ENCODE data around the gene PLCL2. TPM values are rescaled to one million over a fixed set of nuclear protein-coding genes. Genes with fewer than 3 reads are reported as not detected.

PLCL2 gene
- total RNA-seq, 1 donor from 2014 or later: 0.85 TPM

DNA sequence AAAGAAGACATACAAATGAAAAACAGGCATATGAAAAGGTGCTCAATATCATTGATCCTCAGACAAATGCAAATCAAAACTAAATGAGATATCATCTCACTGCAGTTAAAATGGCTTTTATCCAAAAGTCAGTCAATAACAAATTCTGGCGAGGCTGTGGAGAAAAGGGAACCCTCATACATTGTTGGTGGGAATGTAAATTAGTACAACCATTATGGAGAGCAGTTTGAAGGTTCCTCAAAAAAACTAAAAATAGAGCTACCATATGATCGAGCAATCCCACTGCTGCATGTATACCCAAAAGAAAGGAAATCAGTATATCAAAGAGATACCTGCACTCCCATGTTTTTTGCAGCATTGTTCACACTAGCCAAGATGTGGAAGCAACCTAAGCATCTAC is 165.8 kb downstream of the PLCL2 start:
- Mint-ChIP-seq H3K27ac (ENCODE audit: unreplicated experiment) (no peak overlapping the region), H3K4me3 (ENCODE audit: unreplicated experiment) (no peak overlapping the region), H3K9me3 (ENCODE audit: low read depth) (peaks cover 30% of the 10 kb centered on the region), H3K27me3 (ENCODE audit: low read depth) (no peaks in the 10 kb centered on the region), H3K36me3 (ENCODE audit: low read depth) (no peaks in the 10 kb centered on the region), H3K4me1 (ENCODE audit: low read depth) (peaks cover 8% of the 10 kb centered on the region)
- TF ChIP-seq, protein P1, sequence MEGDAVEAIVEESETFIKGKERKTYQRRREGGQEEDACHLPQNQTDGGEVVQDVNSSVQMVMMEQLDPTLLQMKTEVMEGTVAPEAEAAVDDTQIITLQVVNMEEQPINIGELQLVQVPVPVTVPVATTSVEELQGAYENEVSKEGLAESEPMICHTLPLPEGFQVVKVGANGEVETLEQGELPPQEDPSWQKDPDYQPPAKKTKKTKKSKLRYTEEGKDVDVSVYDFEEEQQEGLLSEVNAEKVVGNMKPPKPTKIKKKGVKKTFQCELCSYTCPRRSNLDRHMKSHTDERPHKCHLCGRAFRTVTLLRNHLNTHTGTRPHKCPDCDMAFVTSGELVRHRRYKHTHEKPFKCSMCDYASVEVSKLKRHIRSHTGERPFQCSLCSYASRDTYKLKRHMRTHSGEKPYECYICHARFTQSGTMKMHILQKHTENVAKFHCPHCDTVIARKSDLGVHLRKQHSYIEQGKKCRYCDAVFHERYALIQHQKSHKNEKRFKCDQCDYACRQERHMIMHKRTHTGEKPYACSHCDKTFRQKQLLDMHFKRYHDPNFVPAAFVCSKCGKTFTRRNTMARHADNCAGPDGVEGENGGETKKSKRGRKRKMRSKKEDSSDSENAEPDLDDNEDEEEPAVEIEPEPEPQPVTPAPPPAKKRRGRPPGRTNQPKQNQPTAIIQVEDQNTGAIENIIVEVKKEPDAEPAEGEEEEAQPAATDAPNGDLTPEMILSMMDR (IDR thresholded peaks at IDR 0.05): no peak
- DNase-seq (ENCODE audit: low spot score): no peak

DNA sequence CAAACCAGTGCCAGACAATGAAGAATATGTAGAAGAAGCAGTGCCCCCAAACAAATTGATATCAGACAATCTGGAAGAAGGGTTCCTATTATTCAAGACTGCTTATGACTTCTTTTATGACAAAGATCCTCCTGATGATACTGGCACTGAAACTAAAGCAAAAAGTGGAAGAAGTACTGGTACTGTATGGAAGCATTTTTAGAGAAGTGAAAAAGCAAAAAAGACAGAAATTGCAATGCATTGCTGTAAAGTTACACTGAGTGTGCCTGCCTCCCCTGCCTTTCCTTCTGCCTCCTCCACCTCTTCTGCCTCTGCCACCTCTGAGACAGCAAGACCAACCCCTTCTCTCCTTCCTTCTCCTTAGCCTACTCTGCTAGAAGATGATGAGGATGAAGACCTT is 167.6 kb downstream of the PLCL2 start:
- H3K9me3 Mint-ChIP-seq (ENCODE audit: low read depth): peaks cover 30% of the 10 kb centered on the region
- peaks cover 21% of the 10 kb centered on the region for H3K4me1 Mint-ChIP-seq (ENCODE audit: low read depth)
- no peak overlapping the region for H3K4me3 Mint-ChIP-seq (ENCODE audit: unreplicated experiment)
- TF ChIP-seq, protein P1 (IDR thresholded peaks at IDR 0.05): no peak
- H3K36me3 Mint-ChIP-seq (ENCODE audit: low read depth): no peaks in the 10 kb centered on the region
- no peaks in the 10 kb centered on the region for H3K27me3 Mint-ChIP-seq (ENCODE audit: low read depth)
- DNase-seq (ENCODE audit: low spot score): no peak
- H3K27ac Mint-ChIP-seq (ENCODE audit: unreplicated experiment): no peak overlapping the region

DNA sequence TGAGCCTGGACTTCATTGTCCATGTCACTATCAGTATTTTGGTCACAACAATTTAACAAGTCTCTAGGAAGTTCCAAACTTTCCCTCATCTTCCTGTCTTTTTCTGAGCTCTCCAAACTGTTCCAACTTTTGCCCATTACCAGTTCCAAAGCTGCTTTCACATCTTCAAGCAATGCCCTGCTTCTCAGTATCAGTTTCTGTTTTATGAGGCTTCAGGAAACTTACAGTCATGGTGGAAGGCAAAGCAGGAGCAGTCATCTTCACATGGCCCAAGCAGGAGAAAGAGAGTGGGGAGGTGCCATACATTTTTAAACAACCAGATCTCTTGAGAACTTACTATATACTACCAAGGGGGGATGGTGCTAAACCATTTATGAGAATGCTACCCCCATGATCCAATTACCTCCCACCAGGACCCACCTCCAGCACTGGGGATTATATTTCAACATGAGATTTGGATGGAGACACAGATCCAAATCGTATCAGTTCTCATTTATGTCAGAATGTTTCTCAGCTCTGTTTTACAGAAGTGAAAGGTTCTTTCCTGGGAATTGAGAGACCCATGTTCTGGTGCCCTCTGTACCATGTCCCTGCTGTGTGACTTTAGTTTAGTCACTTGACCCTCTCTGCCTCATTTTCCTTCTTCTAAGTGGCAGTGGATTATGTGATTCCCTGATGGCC is 169.7 kb downstream of the PLCL2 start:
- no peak for DNase-seq (ENCODE audit: low spot score)
- no peaks in the 10 kb centered on the region for H3K36me3 Mint-ChIP-seq (ENCODE audit: low read depth)
- peaks cover 22% of the 10 kb centered on the region for H3K4me1 Mint-ChIP-seq (ENCODE audit: low read depth)
- H3K4me3 Mint-ChIP-seq (ENCODE audit: unreplicated experiment): no peak overlapping the region
- no peaks in the 10 kb centered on the region for H3K27me3 Mint-ChIP-seq (ENCODE audit: low read depth)
- H3K27ac Mint-ChIP-seq (ENCODE audit: unreplicated experiment): peak overlapping the region; percentile 49
- peaks cover 27% of the 10 kb centered on the region for H3K9me3 Mint-ChIP-seq (ENCODE audit: low read depth)
- TF ChIP-seq, protein P1 (IDR thresholded peaks at IDR 0.05): no peak

DNA sequence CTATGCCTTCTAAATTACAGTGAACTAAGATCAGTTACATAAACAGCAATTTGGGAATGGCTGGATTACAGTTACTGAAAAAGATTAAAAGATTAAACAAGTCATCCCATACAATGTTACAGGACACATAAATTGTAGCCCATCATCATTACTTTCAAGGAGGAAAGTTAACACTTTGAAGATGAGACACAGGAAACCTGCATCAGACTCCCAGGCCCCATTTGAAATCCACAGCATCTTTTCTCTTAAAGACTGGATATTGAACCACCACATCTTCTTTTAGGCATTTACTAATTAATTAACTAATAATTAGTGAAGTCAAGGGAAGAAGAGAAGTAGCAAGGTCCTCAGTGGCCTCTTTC is 170.2 kb downstream of the PLCL2 start:
- Mint-ChIP-seq H3K27ac (ENCODE audit: unreplicated experiment) (peak overlapping the region; percentile 79), H3K36me3 (ENCODE audit: low read depth) (no peaks in the 10 kb centered on the region), H3K9me3 (ENCODE audit: low read depth) (peaks cover 23% of the 10 kb centered on the region), H3K27me3 (ENCODE audit: low read depth) (no peaks in the 10 kb centered on the region), H3K4me3 (ENCODE audit: unreplicated experiment) (no peak overlapping the region), H3K4me1 (ENCODE audit: low read depth) (peaks cover 22% of the 10 kb centered on the region)
- no peak for DNase-seq (ENCODE audit: low spot score)
- TF ChIP-seq, protein P1 (IDR thresholded peaks at IDR 0.05): no peak

DNA sequence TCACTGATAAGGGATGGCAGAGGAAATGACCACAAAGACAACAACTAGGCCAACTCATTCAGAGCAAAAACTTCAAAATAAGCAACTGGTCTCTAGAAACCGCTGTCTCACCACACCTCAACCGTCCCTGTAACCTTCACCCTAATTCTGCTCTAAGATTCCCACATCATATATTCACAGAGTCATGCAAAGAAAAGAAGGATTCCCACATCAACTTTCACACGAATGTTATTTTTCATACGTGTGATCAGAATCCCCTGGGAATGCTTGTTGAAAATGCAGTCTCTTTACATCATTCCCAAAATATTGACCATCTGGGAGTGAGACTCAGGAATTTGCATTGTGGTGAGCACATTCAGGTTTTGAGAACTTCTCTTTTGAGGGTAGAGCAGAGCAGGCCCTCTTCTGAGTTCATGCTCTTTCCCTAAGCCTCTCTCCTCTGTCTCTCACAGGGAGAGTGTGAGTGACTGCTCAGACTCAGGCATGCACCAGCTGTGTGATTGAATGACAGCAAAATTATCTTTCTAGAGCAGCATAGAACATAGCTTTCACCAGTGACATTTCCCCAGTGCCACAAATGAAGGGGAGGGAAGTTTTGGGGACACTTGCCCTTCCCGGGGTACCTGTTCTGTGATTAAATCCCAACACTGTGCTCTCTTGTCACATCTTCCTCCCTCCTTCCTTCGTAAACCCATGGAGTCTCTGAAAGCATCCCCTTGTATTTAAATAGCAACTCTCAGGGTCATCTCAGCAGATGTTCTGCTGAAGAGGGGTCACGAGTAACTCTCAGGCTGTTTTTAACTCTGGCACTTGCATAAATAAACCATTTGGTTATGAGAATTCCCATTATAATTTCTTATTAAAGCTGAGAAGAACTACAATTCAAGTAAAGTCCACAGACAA is 170.9 kb downstream of the PLCL2 start:
- TF ChIP-seq, protein P1 (IDR thresholded peaks at IDR 0.05): no peak
- DNase-seq (ENCODE audit: low spot score): no peak
- Mint-ChIP-seq H3K27me3 (ENCODE audit: low read depth) (no peaks in the 10 kb centered on the region), H3K27ac (ENCODE audit: unreplicated experiment) (peak overlapping the region; percentile 79), H3K4me3 (ENCODE audit: unreplicated experiment) (no peak overlapping the region), H3K4me1 (ENCODE audit: low read depth) (peaks cover 22% of the 10 kb centered on the region), H3K9me3 (ENCODE audit: low read depth) (peaks cover 16% of the 10 kb centered on the region), H3K36me3 (ENCODE audit: low read depth) (no peaks in the 10 kb centered on the region)
